GM13977 (cell line): ENCODE measurements around the gene SEMA3D.

ENCODE experiments used
- DNase-seq: peaks from one replicate; pipeline ENCODE4 v3.0.0; 2012; ENCODE audit warnings: low spot score
- in situ Hi-C: fragments of 300-500 bp; cut with MboI; formaldehyde crosslinking; loops from one replicate; pipeline ENCODE4 v1.12.0; 2022; ENCODE audit warnings: low sequenced_read_pairs, low pct_unique_long_range_greater_than_20kb, mixed read lengths, inconsistent platforms; ENCODE audit not compliant: unreplicated experiment
- TF ChIP-seq, protein P1 (sequence below): IDR thresholded peaks from 2 replicates; pipeline ENCODE4 v1.5.1; 2012; ENCODE audit warnings: mild to moderate bottlenecking, control low read depth; ENCODE audit not compliant: insufficient read depth; ENCODE audit errors: extremely low read depth, missing control alignments

The SEMA3D gene

DNA sequence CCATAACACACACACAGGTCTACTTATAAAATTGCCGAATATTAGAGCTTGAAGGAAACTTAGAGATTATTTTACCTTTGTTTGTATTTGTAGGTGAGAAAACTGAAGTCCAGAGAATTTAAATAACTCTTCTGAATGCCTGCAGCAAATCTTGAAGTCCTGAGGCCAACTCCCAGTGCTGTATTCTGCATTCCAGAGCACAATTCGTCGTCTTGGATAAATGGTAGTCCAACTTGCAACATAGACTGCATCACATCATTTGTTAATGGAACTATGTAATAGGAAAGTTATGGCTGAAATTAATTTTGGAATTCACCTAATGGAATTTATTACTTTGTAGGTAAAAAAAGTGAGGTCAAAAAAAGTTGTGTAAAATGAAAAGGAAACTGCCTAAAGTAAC is 37.3 kb upstream of the SEMA3D start:
- in situ Hi-C loops: no loop called here

DNA sequence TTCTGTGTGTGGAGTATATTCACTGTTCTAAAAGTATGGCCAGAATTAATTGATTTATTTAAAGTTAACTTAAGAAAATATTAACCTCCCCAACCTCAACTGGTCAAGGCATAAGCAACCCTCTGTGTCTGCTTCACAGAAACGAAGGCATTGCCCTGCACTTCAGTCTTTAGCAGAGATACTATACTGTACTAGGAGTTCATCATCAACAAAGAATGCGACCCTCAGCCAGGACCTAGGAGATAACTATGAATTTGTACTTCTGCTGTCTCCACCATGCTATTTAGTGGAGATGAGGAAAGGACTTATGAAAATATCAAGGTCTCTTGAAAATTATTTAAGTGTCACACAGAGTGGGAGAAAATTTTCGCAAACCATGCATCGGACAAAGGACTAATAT is 35.7 kb upstream of the SEMA3D start:
- no peak for DNase-seq
- in situ Hi-C loops: no loop called here
- TF ChIP-seq, protein P1, sequence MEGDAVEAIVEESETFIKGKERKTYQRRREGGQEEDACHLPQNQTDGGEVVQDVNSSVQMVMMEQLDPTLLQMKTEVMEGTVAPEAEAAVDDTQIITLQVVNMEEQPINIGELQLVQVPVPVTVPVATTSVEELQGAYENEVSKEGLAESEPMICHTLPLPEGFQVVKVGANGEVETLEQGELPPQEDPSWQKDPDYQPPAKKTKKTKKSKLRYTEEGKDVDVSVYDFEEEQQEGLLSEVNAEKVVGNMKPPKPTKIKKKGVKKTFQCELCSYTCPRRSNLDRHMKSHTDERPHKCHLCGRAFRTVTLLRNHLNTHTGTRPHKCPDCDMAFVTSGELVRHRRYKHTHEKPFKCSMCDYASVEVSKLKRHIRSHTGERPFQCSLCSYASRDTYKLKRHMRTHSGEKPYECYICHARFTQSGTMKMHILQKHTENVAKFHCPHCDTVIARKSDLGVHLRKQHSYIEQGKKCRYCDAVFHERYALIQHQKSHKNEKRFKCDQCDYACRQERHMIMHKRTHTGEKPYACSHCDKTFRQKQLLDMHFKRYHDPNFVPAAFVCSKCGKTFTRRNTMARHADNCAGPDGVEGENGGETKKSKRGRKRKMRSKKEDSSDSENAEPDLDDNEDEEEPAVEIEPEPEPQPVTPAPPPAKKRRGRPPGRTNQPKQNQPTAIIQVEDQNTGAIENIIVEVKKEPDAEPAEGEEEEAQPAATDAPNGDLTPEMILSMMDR: no peak

More for the DNA sequence above, 37.3 kb upstream of the SEMA3D start:
- TF ChIP-seq, protein P1: no peak
- DNase-seq: no peak

DNA sequence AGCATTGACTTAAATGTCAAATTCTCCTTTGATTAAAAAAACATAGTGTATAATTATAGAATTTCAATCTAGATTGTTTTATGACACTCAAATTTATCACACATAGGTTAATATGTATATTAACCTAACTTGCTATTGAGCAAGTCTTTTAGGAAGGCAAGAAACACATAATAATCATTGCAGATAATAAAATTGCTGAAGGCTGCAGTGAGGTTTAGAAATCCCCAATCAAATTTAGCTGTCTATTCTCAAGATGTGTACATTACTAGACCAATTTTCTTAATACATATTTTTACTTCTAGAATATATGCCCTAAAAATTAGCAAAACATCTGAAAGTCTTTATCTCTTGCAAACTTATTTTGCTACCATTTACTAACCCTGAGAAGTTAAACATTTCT is 34.9 kb upstream of the SEMA3D start:
- TF ChIP-seq, protein P1: no peak
- DNase-seq: no peak
- in situ Hi-C loops: no loop called here

DNA sequence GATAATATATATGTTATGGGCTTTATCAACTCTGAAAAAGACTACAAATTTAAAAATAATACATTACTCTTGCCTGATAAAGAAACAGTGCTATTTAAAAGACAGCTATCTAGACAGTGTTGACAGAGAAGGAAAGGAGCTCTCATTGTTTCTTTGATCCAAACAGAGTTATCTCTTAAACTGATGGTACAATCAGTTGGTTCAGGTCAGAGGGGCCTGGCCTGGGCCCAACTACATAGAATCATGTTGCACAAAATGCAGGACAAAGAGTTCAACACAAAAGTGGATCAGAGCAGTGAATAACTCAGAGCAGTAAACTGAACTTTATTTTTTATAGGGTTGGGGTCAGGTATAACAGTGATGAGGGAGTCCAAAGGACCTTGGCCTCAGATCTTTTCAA is 33.8 kb upstream of the SEMA3D start:
- TF ChIP-seq, protein P1: no peak
- DNase-seq: no peak
- in situ Hi-C loops: no loop called here

DNA sequence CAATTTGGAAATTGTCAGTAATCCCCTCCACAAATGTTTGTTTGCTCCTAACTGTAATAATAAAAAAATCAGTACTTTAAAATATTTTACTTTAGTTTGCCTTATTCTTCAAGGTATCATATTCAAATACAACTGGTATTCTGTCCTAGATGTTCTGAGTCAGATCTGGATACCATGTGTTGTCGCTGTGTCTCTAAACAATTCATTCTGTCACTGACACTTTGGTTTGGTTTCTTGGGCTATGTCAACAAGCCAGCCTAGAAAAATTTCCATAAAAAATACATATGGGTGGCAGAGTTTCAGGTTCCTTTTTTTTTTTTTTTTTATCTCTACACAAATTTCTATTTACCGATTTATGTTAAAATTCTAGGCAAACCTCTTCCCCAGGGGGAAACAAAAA is 33.2 kb upstream of the SEMA3D start:
- in situ Hi-C loops: no loop called here
- TF ChIP-seq, protein P1: no peak
- DNase-seq: no peak

DNA sequence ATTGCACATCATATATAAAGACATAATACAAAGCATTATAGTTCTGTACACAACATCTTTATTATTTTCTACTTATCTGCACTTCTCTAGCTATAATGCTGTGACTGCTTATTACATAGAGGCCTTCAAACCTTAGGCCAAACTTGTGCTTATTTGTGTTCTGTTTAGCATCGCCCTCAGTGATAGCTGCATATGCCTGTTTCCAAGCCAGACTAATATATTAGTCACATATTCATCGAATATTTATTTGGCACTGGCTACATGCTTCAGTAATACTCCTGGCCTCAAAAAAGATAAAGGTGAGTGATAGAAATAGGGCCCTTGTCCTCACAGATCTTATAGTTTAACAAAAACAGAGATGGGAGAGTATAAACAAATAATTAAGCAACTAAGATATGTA is 30.2 kb upstream of the SEMA3D start:
- TF ChIP-seq, protein P1: no peak
- no peak for DNase-seq
- in situ Hi-C loops: no loop called here

DNA sequence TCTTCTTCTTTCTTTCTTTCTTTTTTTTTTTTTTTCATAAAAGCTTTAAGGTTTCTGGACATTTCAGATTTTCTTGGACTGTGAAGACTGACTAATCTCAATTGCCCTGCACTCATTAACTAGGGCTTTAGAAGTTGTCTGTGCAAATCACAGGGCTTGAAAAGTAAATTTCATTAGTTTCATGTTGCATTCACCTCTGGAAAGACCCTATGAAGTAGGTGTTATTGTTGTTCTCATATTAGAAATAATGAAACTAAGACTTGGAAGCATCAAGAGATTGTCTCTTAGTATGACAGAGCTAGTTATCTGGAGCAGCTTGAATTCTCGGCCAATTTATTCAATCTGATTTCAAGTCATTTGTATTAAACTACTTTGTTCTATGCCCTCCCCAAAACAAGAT is 28.2 kb upstream of the SEMA3D start:
- TF ChIP-seq, protein P1: no peak
- no peak for DNase-seq
- in situ Hi-C loops: no loop called here
